ENCODE data around the gene TAF4. TPM values are rescaled to one million over a fixed set of nuclear protein-coding genes. Genes with fewer than 3 reads are reported as not detected.

Gene TAF4
- total and polyA plus RNA-seq, 2 of the 13 experiments (the other 11 are each of a cell fraction or from before 2014, with no cell fraction given), result 5.9 to 12.0 TPM

DNA sequence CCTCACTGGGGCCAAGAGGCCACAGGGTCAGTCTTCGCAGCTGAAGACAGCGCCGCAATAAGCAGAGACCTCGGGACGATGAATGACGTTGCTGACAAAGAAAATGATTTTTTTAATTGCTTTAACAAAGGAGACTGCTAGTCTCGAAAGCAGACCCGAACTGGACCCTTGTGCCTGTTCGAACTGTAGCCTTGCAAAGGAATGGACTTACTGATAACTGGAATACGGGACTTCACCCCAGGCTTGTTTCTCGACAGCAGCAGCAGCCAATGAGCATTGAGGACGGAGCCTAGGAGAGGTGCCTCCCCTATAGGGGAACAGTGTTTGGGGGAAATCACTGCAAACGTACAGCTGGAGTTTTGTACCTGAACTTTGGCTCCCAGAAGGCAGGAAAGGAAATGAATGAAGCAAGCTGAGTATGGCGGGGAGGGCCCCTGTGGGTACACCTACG lies 1.3 kb upstream of the TAF4 start (continued):
- TF ChIP-seq, protein P1, sequence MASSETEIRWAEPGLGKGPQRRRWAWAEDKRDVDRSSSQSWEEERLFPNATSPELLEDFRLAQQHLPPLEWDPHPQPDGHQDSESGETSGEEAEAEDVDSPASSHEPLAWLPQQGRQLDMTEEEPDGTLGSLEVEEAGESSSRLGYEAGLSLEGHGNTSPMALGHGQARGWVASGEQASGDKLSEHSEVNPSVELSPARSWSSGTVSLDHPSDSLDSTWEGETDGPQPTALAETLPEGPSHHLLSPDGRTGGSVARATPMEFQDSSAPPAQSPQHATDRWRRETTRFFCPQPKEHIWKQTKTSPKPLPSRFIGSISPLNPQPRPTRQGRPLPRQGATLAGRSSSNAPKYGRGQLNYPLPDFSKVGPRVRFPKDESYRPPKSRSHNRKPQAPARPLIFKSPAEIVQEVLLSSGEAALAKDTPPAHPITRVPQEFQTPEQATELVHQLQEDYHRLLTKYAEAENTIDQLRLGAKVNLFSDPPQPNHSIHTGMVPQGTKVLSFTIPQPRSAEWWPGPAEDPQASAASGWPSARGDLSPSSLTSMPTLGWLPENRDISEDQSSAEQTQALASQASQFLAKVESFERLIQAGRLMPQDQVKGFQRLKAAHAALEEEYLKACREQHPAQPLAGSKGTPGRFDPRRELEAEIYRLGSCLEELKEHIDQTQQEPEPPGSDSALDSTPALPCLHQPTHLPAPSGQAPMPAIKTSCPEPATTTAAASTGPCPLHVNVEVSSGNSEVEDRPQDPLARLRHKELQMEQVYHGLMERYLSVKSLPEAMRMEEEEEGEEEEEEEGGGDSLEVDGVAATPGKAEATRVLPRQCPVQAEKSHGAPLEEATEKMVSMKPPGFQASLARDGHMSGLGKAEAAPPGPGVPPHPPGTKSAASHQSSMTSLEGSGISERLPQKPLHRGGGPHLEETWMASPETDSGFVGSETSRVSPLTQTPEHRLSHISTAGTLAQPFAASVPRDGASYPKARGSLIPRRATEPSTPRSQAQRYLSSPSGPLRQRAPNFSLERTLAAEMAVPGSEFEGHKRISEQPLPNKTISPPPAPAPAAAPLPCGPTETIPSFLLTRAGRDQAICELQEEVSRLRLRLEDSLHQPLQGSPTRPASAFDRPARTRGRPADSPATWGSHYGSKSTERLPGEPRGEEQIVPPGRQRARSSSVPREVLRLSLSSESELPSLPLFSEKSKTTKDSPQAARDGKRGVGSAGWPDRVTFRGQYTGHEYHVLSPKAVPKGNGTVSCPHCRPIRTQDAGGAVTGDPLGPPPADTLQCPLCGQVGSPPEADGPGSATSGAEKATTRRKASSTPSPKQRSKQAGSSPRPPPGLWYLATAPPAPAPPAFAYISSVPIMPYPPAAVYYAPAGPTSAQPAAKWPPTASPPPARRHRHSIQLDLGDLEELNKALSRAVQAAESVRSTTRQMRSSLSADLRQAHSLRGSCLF (CRISPR knock-in tag; IDR thresholded peaks at IDR 0.05; ENCODE audit: borderline replicate concordance), result no peak
- TF ChIP-seq BORCS8-MEF2B (CRISPR knock-in tag; IDR thresholded peaks at IDR 0.05) (no peak), SNAPC2 (CRISPR knock-in tag; IDR thresholded peaks at IDR 0.05) (no peak), PRMT3 (CRISPR knock-in tag; IDR thresholded peaks at IDR 0.05; ENCODE audit: borderline replicate concordance, low read depth) (no peak), SAFB2 (CRISPR knock-in tag; IDR thresholded peaks at IDR 0.05; ENCODE audit: borderline replicate concordance, low read depth) (no peak; the same call in 1 of the 2 replicates), SALL2 (CRISPR knock-in tag; IDR thresholded peaks at IDR 0.05) (no peak; the same call in 1 of the 2 replicates), MXD1 (CRISPR knock-in tag; IDR thresholded peaks at IDR 0.05) (no peak), ARID5B (CRISPR knock-in tag; IDR thresholded peaks at IDR 0.05) (peak; percentile 64; the same call in 1 of the 2 replicates), SP5 (CRISPR knock-in tag; IDR thresholded peaks at IDR 0.05; ENCODE audit: borderline replicate concordance, low read depth) (peak; percentile 46; the same call in 1 of the 2 replicates), IKZF5 (CRISPR knock-in tag; IDR thresholded peaks at IDR 0.05) (peak; percentile 67), ZNF878 (CRISPR knock-in tag; IDR thresholded peaks at IDR 0.05) (0 out of 2 replicates have a peak, but pooled peaks have one; percentile 44)
- TF ChIP-seq, protein P2, sequence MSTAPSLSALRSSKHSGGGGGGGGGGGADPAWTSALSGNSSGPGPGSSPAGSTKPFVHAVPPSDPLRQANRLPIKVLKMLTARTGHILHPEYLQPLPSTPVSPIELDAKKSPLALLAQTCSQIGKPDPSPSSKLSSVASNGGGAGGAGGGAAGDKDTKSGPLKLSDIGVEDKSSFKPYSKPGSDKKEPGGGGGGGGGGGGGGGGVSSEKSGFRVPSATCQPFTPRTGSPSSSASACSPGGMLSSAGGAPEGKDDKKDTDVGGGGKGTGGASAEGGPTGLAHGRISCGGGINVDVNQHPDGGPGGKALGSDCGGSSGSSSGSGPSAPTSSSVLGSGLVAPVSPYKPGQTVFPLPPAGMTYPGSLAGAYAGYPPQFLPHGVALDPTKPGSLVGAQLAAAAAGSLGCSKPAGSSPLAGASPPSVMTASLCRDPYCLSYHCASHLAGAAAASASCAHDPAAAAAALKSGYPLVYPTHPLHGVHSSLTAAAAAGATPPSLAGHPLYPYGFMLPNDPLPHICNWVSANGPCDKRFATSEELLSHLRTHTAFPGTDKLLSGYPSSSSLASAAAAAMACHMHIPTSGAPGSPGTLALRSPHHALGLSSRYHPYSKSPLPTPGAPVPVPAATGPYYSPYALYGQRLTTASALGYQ (CRISPR knock-in tag; IDR thresholded peaks at IDR 0.05), result no peak; the same call in 1 of the 2 replicates
- TF ChIP-seq, protein P3, sequence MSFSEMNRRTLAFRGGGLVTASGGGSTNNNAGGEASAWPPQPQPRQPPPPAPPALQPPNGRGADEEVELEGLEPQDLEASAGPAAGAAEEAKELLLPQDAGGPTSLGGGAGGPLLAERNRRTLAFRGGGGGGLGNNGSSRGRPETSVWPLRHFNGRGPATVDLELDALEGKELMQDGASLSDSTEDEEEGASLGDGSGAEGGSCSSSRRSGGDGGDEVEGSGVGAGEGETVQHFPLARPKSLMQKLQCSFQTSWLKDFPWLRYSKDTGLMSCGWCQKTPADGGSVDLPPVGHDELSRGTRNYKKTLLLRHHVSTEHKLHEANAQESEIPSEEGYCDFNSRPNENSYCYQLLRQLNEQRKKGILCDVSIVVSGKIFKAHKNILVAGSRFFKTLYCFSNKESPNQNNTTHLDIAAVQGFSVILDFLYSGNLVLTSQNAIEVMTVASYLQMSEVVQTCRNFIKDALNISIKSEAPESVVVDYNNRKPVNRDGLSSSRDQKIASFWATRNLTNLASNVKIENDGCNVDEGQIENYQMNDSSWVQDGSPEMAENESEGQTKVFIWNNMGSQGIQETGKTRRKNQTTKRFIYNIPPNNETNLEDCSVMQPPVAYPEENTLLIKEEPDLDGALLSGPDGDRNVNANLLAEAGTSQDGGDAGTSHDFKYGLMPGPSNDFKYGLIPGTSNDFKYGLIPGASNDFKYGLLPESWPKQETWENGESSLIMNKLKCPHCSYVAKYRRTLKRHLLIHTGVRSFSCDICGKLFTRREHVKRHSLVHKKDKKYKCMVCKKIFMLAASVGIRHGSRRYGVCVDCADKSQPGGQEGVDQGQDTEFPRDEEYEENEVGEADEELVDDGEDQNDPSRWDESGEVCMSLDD (CRISPR knock-in tag; IDR thresholded peaks at IDR 0.05; ENCODE audit: borderline replicate concordance), result peak; percentile 87

Data from HepG2 (cell line).